Left forelimb (tissue), 1 donor: ENCODE results near the gene IPO8.
"Not testable (repeated sequence)": the region's sequence is repeated elsewhere in the genome, so short reads cannot be mapped to it uniquely, and the experiment has no call there.

Source experiments
- DNase-seq: peaks from one replicate; pipeline ENCODE4 v3.0.0-alpha.2; 2018; ENCODE audit warnings: low spot score

Gene IPO8

GRCh38 chr12:30604302-30604701, 91.4 kb downstream of the IPO8 start:
- not testable (repeated sequence) for DNase-seq

GRCh38 chr12:30603129-30603528, 92.5 kb downstream of the IPO8 start:
- no peak for DNase-seq

- no peak for DNase-seq
Observed at GRCh38 chr12:30602678-30603077, 93.0 kb downstream of the IPO8 start.

- no peak for DNase-seq
Observed at GRCh38 chr12:30599608-30600007, 96.1 kb downstream of the IPO8 start.

- no peak for DNase-seq
Observed at GRCh38 chr12:30598889-30599288, 96.8 kb downstream of the IPO8 start.

- no peak for DNase-seq
Observed at GRCh38 chr12:30595742-30596141, 99.9 kb downstream of the IPO8 start.

GRCh38 chr12:30594509-30594908, 101.2 kb downstream of the IPO8 start:
- DNase-seq = no peak

- not testable (repeated sequence) for DNase-seq
Observed at GRCh38 chr12:30588572-30588971, 107.1 kb downstream of the IPO8 start.

GRCh38 chr12:30587782-30588181, 107.9 kb downstream of the IPO8 start:
- no peak for DNase-seq

- no peak for DNase-seq
Observed at GRCh38 chr12:30585877-30586276, 109.8 kb downstream of the IPO8 start.

GRCh38 chr12:30582943-30583342, 112.7 kb downstream of the IPO8 start:
- no peak for DNase-seq

- DNase-seq = no peak
Observed at GRCh38 chr12:30580344-30580743, 115.3 kb downstream of the IPO8 start.
